PC-3 (cell line): ENCODE data around the gene ZNF622. TPM values are rescaled to one million over a fixed set of nuclear protein-coding genes. Genes with fewer than 3 reads are reported as not detected.
A peak's percentile ranks its signal among the peaks of the same experiment; 100 is the strongest.
"Not testable (repeated sequence)": the region's sequence is repeated elsewhere in the genome, so short reads cannot be mapped to it uniquely, and the experiment has no call there.

Source experiments
- ATAC-seq: fragments of 200-7000 bp; cut with Tn5 transposase; 2 replicates; pipeline ENCODE4 v1.9.1; 2020; ENCODE audit warnings: mild to moderate bottlenecking, moderate library complexity
- BruUV-seq: library from RNA; stranded (reverse); fragments of 400-500 nt; replicated peaks from 2 replicates; lab custom pipeline; 2021; lab: Mats Ljungman, UMichigan
- CTCF ChIA-PET: fragments of 300-600 bp; sonication (Branson Sonifier 250); formaldehyde crosslinking; loops from one replicate; lab custom pipeline; 2022; ENCODE audit warnings: antibody characterized with exemption; lab: Charles Lee
- POLR2A ChIA-PET: fragments of 300-600 bp; sonication (Branson Sonifier 250); formaldehyde crosslinking; loops from one replicate; lab custom pipeline; 2022; ENCODE audit warnings: antibody characterized with exemption; ENCODE audit not compliant: unreplicated experiment; lab: Charles Lee
- DNase-seq: peaks from one replicate; pipeline ENCODE4 v3.0.0-alpha.2; 2015
- H2AFZ ChIP-seq: fragments of 300-600 bp; sonication (generic); 2 replicates; pipeline ENCODE4 v1.6.0; 2016; ENCODE audit warnings: antibody characterized with exemption, low read length
- H3F3A ChIP-seq: fragments of 300-600 bp; sonication (generic); one replicate; pipeline ENCODE4 v1.6.0; 2017; ENCODE audit warnings: antibody characterized with exemption, low read length, control low read depth, mild to moderate bottlenecking; ENCODE audit not compliant: unreplicated experiment
- H3K27ac ChIP-seq: fragments of 300-600 bp; sonication (generic); 2 replicates; pipeline ENCODE4 v1.5.1; 2016; ENCODE audit warnings: mild to moderate bottlenecking, low read length
- H3K27me3 ChIP-seq: fragments of 300-600 bp; sonication (generic); 2 replicates; pipeline ENCODE4 v1.6.1; 2016; ENCODE audit warnings: low read length, mixed read lengths
- H3K36me3 ChIP-seq: fragments of 300-600 bp; sonication (generic); 2 replicates; pipeline ENCODE4 v1.6.1; 2016; ENCODE audit warnings: low read depth, mixed run types, low read length, mixed read lengths
- H3K4me1 ChIP-seq: fragments of 300-600 bp; sonication (generic); 2 replicates; pipeline ENCODE4 v1.5.1; 2016; ENCODE audit warnings: low read length; ENCODE audit not compliant: insufficient read depth
- H3K4me2 ChIP-seq: fragments of 300-600 bp; sonication (generic); 2 replicates; pipeline ENCODE4 v1.6.0; 2016; ENCODE audit warnings: low read length
- H3K4me3 ChIP-seq: fragments of 300-600 bp; sonication (generic); 2 replicates; pipeline ENCODE4 v1.5.1; 2016; ENCODE audit warnings: mild to moderate bottlenecking, low read length, mixed read lengths
- H3K79me2 ChIP-seq: fragments of 300-600 bp; sonication (generic); 2 replicates; pipeline ENCODE4 v1.6.1; 2017; ENCODE audit warnings: low read length, mixed read lengths
- H3K9ac ChIP-seq: fragments of 300-600 bp; sonication (generic); 2 replicates; pipeline ENCODE4 v1.6.0; 2016; ENCODE audit warnings: mild to moderate bottlenecking, low read length
- H3K9me2 ChIP-seq: fragments of 300-600 bp; sonication (generic); replicated peaks from 2 replicates; pipeline ENCODE4 v1.6.1; 2016; ENCODE audit warnings: mixed run types, low read length, mixed read lengths
- H3K9me3 ChIP-seq: fragments of 300-600 bp; sonication (generic); 2 replicates; pipeline ENCODE4 v1.6.1; 2016; ENCODE audit warnings: low read length, mixed read lengths
- H4K20me1 ChIP-seq: fragments of 300-600 bp; sonication (generic); 2 replicates; pipeline ENCODE4 v1.6.1; 2016; ENCODE audit warnings: low read length, mixed read lengths
- CTCF ChIP-seq: fragments of 300-600 bp; sonication (generic); conservative IDR thresholded peaks from 2 replicates; pipeline ENCODE4 v1.5.1; 2017; ENCODE audit warnings: antibody characterized with exemption, low read depth, mild to moderate bottlenecking, low read length
- EZH2 ChIP-seq: fragments of 300-600 bp; sonication (generic); IDR thresholded peaks from one replicate; pipeline ENCODE4 v1.6.1; 2017; ENCODE audit warnings: antibody characterized with exemption, mild to moderate bottlenecking, low read length; ENCODE audit not compliant: unreplicated experiment
- EZH2phosphoT487 ChIP-seq: fragments of 300-600 bp; sonication (generic); IDR thresholded peaks from 2 replicates; pipeline ENCODE4 v1.6.1; 2018; ENCODE audit warnings: mild to moderate bottlenecking, antibody characterized with exemption, low read length, borderline replicate concordance
- intact Hi-C: fragments of 100-400 bp; cut with micrococcal nuclease; formaldehyde crosslinking; loops from 2 replicates; pipeline ENCODE4 v1.9.0; 2023
- total RNA-seq: library from RNA; depleted of rRNA; stranded (reverse); fragments of >200 nt; gene quantifications from 2 replicates; pipeline ENCODE4 v1.2.3, GENCODE V29; 2014

ZNF622 gene
- total RNA-seq, 1 experiment from 2014 or later, result 76.9 TPM

DNA sequence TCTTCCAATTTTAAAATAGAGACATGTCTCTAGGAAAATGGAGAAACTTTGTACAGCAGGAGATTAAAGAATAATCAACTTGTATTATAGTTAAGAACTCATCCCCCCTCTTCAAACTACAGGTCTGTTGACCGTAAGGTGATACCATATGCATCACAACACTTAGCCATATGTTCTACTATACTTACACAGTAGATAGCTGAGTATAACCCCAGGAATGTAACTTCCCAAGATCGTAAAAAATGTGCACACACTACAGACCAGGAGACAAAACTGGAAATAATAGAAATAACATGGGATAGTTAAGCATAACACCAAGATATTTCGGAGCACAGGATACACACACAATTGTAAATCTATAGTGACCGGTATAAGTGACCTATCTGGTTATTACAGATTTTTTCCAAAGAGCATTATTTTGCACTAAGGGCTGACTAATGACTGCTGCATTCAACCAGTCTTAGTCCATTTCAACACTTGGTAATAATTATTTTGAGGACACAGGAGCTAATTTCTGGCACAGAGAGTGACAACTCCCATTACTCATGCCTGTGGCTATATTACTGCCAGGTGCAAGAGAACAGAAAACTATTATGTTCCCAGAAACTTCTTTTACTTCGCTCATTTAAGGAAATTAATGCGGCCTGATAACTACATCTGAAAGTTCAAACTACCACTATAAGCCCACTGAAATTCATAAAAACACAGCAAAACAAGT lies 15.4 kb upstream of the ZNF622 start:
- H3K79me2 ChIP-seq, result no peaks in the 10 kb centered on the region
- H3K27ac ChIP-seq, result peak overlapping the region; percentile 43
- H3K4me1 ChIP-seq, result peaks cover 36% of the 10 kb centered on the region
- DNase-seq, result peak; percentile 96
- CTCF ChIA-PET, result interaction anchor here (0.7 kb wide), 2 partner anchors 25 to 79 kb away, joined by 3 read pairs; no protein-coding TSS in a partner anchor
- no peaks in the 10 kb centered on the region for H3K9me2 ChIP-seq
- peaks cover 4% of the 10 kb centered on the region for H3F3A ChIP-seq
- BruUV-seq, result no TSS peak
- POLR2A ChIA-PET, result interaction anchor here (0.6 kb wide), 1 partner anchor 34 kb away, joined by 6 read pairs; no protein-coding TSS in a partner anchor
- H3K4me3 ChIP-seq, result peak overlapping the region; percentile 6; the same call in 1 of the 2 replicates
- H3K36me3 ChIP-seq, result no peaks in the 10 kb centered on the region
- H4K20me1 ChIP-seq, result no peaks in the 10 kb centered on the region
- TF ChIP-seq CTCF (no peak), EZH2 (no peak), EZH2phosphoT487 (no peak)
- ATAC-seq, result peak; percentile 92
- no peak overlapping the region for H2AFZ ChIP-seq
- peak overlapping the region; percentile 58 for H3K4me2 ChIP-seq
- no peaks in the 10 kb centered on the region for H3K9me3 ChIP-seq
- no peak overlapping the region for H3K9ac ChIP-seq
- H3K27me3 ChIP-seq, result no peaks in the 10 kb centered on the region
- intact Hi-C loops, result no loop called here

GRCh38 chr5:16480144-16480543 lies 14.5 kb upstream of the ZNF622 start:
- no peak overlapping the region for H2AFZ ChIP-seq
- peaks cover 36% of the 10 kb centered on the region for H3K4me1 ChIP-seq
- BruUV-seq, result no TSS peak
- ChIA-PET POLR2A (interaction anchor here (0.6 kb wide), 1 partner anchor 33 kb away, joined by 6 read pairs; no protein-coding TSS in a partner anchor), CTCF (interaction anchor here (0.7 kb wide), 1 partner anchor 79 kb away, joined by 3 read pairs; no protein-coding TSS in a partner anchor)
- no peaks in the 10 kb centered on the region for H3K79me2 ChIP-seq
- H3K27ac ChIP-seq, result peak overlapping the region; percentile 2; the same call in 1 of the 2 replicates
- peak overlapping the region; percentile 58; the same call in 1 of the 2 replicates for H3K4me2 ChIP-seq
- H3K36me3 ChIP-seq, result no peaks in the 10 kb centered on the region
- H3K4me3 ChIP-seq, result no peak overlapping the region
- H3K27me3 ChIP-seq, result no peaks in the 10 kb centered on the region
- H4K20me1 ChIP-seq, result no peaks in the 10 kb centered on the region
- DNase-seq (no peak), ATAC-seq (no peak)
- no peak overlapping the region for H3K9ac ChIP-seq
- no peaks in the 10 kb centered on the region for H3K9me2 ChIP-seq
- intact Hi-C loops, result no loop called here
- no peak for TF ChIP-seq EZH2phosphoT487
- TF ChIP-seq CTCF, result no peak
- H3F3A ChIP-seq, result peaks cover 4% of the 10 kb centered on the region
- no peaks in the 10 kb centered on the region for H3K9me3 ChIP-seq

DNA sequence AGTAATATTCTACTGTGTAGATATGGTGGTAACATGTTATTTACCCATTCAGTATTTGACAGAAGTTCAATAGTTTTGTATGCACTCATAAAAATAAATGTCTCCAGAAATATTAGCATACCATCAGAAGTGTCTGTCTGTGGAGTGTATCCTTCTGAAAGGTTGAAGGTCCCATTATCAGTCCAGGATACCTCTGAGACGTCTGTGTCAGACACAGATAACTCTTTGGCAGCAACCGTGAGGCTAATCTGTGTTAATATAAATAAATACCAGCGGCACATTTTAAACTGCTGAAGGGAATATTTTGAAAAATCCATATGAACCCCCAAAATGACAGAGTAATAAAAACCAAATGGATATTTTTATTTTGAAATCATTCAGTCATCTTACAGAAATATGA lies 11.9 kb upstream of the ZNF622 start:
- H3K9me2 ChIP-seq, result no peaks in the 10 kb centered on the region
- H4K20me1 ChIP-seq, result no peaks in the 10 kb centered on the region
- H3K9me3 ChIP-seq, result no peaks in the 10 kb centered on the region
- H3K4me1 ChIP-seq, result peaks cover 18% of the 10 kb centered on the region
- no peak overlapping the region for H3K27ac ChIP-seq
- ChIA-PET CTCF (no interaction called here), POLR2A (no interaction called here)
- H2AFZ ChIP-seq, result no peak overlapping the region
- DNase-seq (no peak), ATAC-seq (no peak)
- H3K27me3 ChIP-seq, result no peaks in the 10 kb centered on the region
- no peak overlapping the region for H3K4me2 ChIP-seq
- H3K79me2 ChIP-seq, result no peaks in the 10 kb centered on the region
- H3K4me3 ChIP-seq, result no peak overlapping the region
- H3K36me3 ChIP-seq, result no peaks in the 10 kb centered on the region
- H3K9ac ChIP-seq, result no peak overlapping the region
- H3F3A ChIP-seq, result peaks cover 4% of the 10 kb centered on the region
- no TSS peak for BruUV-seq
- intact Hi-C loops, result no loop called here
- TF ChIP-seq EZH2phosphoT487 (no peak), EZH2 (no peak), CTCF (no peak)

DNA sequence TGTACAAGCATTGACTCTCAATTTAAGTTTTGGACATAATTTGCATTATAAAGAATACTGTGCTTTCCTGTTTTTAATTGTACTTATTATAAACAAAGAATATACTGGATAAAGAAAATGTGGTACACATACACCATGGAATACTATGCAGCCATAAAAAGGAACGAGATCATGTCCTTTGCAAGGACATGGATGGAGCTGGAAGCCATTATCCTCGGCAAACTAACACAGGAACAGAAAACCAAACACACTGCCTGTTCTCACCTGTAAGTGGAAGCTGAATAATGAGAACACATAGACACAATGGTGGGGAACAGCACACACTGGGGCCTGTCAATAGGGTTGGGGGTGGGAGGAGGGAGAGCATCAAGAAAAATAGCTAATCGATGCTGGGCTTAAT lies 10.8 kb upstream of the ZNF622 start:
- BruUV-seq, POLR2A ChIA-PET, DNase-seq, intact Hi-C loops, H3K4me2 ChIP-seq, H3K27ac ChIP-seq, H3K9me3 ChIP-seq, H3K4me3 ChIP-seq, H3K27me3 ChIP-seq, H4K20me1 ChIP-seq, H3K9ac ChIP-seq, H3K9me2 ChIP-seq, CTCF ChIA-PET, ATAC-seq, H3K36me3 ChIP-seq, H2AFZ ChIP-seq, H3F3A ChIP-seq, H3K79me2 ChIP-seq: not testable (repeated sequence)
- peaks cover 12% of the 10 kb centered on the region for H3K4me1 ChIP-seq
